Ectodermal cell (in vitro differentiated cells): ENCODE results near the gene GZMM.
"Not testable (repeated sequence)": the region's sequence is repeated elsewhere in the genome, so short reads cannot be mapped to it uniquely, and the experiment has no call there.

Experiments
- H3K27ac ChIP-seq: 2 replicates; pipeline ENCODE4 v1.7.0; 2013; ENCODE audit warnings: mild to moderate bottlenecking, low read depth, low read length; ENCODE audit not compliant: insufficient read depth, poor library complexity, severe bottlenecking
- H3K27me3 ChIP-seq: 2 replicates; pipeline ENCODE4 v1.7.0; 2013; ENCODE audit warnings: mild to moderate bottlenecking, low read length; ENCODE audit not compliant: insufficient read depth, control insufficient read depth, poor library complexity, severe bottlenecking
- H3K36me3 ChIP-seq: one replicate; pipeline ENCODE4 v1.7.0; 2013; ENCODE audit warnings: low read length; ENCODE audit not compliant: control insufficient read depth, insufficient read depth
- H3K4me1 ChIP-seq: one replicate; pipeline ENCODE4 v1.7.0; 2013; ENCODE audit warnings: low read length; ENCODE audit not compliant: control insufficient read depth, insufficient read depth
- H3K4me3 ChIP-seq: 2 replicates; pipeline ENCODE4 v1.7.0; 2013; ENCODE audit warnings: low read depth, low read length, control low read depth; ENCODE audit not compliant: insufficient read depth
- H3K9me3 ChIP-seq: 2 replicates; pipeline ENCODE4 v1.7.0; 2013; ENCODE audit warnings: mild to moderate bottlenecking, low read length, moderate library complexity; ENCODE audit not compliant: control insufficient read depth
- WGBS, 2 experiments: methylation state at CpG; one replicate each; pipeline ENCODE4 v1.1.7; 2013; ENCODE audit warnings: missing lambda C conversion rate in 2 of 2; 5-methylcytosine and 5-hydroxymethylcytosine counted together

The GZMM gene

GRCh38 chr19:584240-585001 lies 40.6 kb downstream of the GZMM start:
- Histone ChIP-seq H3K9me3 (no peaks in the 10 kb centered on the region), H3K36me3 (peaks cover 26% of the 10 kb centered on the region), H3K27ac (peak overlapping the region; percentile 62), H3K4me1 (no peaks in the 10 kb centered on the region), H3K4me3 (no peak overlapping the region), H3K27me3 (peaks cover 18% of the 10 kb centered on the region)
- 58% methylated on average over 38 of the region's 38 CpGs for WGBS, 2 experiments

- not testable (repeated sequence) for H3K4me1 ChIP-seq, H3K9me3 ChIP-seq, H3K27ac ChIP-seq, H3K4me3 ChIP-seq
- Histone ChIP-seq H3K27me3 (peaks cover 20% of the 10 kb centered on the region), H3K36me3 (peaks cover 19% of the 10 kb centered on the region)
- WGBS, 2 experiments: 95 to 96% methylated on average over 33 to 34 of the region's 34 CpGs
These were observed 41.3 kb downstream of the GZMM start for GRCh38 chr19:585146-585545.

GRCh38 chr19:585551-586110 lies 41.8 kb downstream of the GZMM start:
- peaks cover 25% of the 10 kb centered on the region for H3K27me3 ChIP-seq
- WGBS, 2 experiments: 75 to 84% methylated on average over 10 of the region's 10 CpGs
- H3K9me3 ChIP-seq: no peaks in the 10 kb centered on the region
- no peak overlapping the region for H3K4me3 ChIP-seq
- H3K4me1 ChIP-seq: no peaks in the 10 kb centered on the region
- no peak overlapping the region for H3K27ac ChIP-seq
- H3K36me3 ChIP-seq: peaks cover 14% of the 10 kb centered on the region

GRCh38 chr19:588093-588740 lies 44.4 kb downstream of the GZMM start:
- peaks cover 51% of the 10 kb centered on the region for H3K27me3 ChIP-seq
- 18 to 19% methylated on average over 41 of the region's 41 CpGs for WGBS, 2 experiments
- H3K4me1 ChIP-seq: no peaks in the 10 kb centered on the region
- H3K4me3 ChIP-seq: no peak overlapping the region
- H3K27ac ChIP-seq: no peak overlapping the region
- H3K36me3 ChIP-seq: no peaks in the 10 kb centered on the region
- no peaks in the 10 kb centered on the region for H3K9me3 ChIP-seq

GRCh38 chr19:588741-589692 lies 45.2 kb downstream of the GZMM start:
- Histone ChIP-seq H3K4me1 (no peaks in the 10 kb centered on the region), H3K36me3 (no peaks in the 10 kb centered on the region), H3K4me3 (no peak overlapping the region), H3K27ac (no peak overlapping the region), H3K9me3 (no peaks in the 10 kb centered on the region), H3K27me3 (peaks cover 59% of the 10 kb centered on the region)
- 26% methylated on average over 54 of the region's 54 CpGs for WGBS, 2 experiments

GRCh38 chr19:589693-590395 lies 46.0 kb downstream of the GZMM start, which contains the start of gene HCN2:
TSS of gene HCN2 (plus strand) at chr19:589881. CDS start at chr19:589946, 65 bp downstream.
- no peaks in the 10 kb centered on the region for H3K4me1 ChIP-seq
- peaks cover 67% of the 10 kb centered on the region for H3K27me3 ChIP-seq
- H3K4me3 ChIP-seq: no peak within 1 kb of the TSS
- 1% methylated on average over 117 to 118 of the region's 132 CpGs for WGBS, 2 experiments
- no peaks in the 10 kb centered on the region for H3K9me3 ChIP-seq
- no peak within 1 kb of the TSS for H3K27ac ChIP-seq
- H3K36me3 ChIP-seq: no peaks in the 10 kb centered on the region

GRCh38 chr19:590396-590745 lies 46.5 kb downstream of the GZMM start:
- H3K27ac ChIP-seq: no peak overlapping the region
- H3K4me3 ChIP-seq: no peak overlapping the region
- no peaks in the 10 kb centered on the region for H3K9me3 ChIP-seq
- no peaks in the 10 kb centered on the region for H3K4me1 ChIP-seq
- 3% methylated on average over 50 of the region's 50 CpGs for WGBS, 2 experiments
- H3K36me3 ChIP-seq: no peaks in the 10 kb centered on the region
- H3K27me3 ChIP-seq: peaks cover 67% of the 10 kb centered on the region

- WGBS, 2 experiments: 15 to 17% methylated on average over 41 of the region's 41 CpGs
- H3K9me3 ChIP-seq: no peaks in the 10 kb centered on the region
- H3K4me3 ChIP-seq: no peak overlapping the region
- H3K4me1 ChIP-seq: no peaks in the 10 kb centered on the region
- H3K27ac ChIP-seq: no peak overlapping the region
- H3K36me3 ChIP-seq: no peaks in the 10 kb centered on the region
- peaks cover 67% of the 10 kb centered on the region for H3K27me3 ChIP-seq
These were observed 46.9 kb downstream of the GZMM start for GRCh38 chr19:590750-591098.

- H3K27ac ChIP-seq: no peak overlapping the region
- no peaks in the 10 kb centered on the region for H3K9me3 ChIP-seq
- no peaks in the 10 kb centered on the region for H3K36me3 ChIP-seq
- H3K4me3 ChIP-seq: no peak overlapping the region
- H3K4me1 ChIP-seq: no peaks in the 10 kb centered on the region
- H3K27me3 ChIP-seq: peaks cover 67% of the 10 kb centered on the region
- WGBS, 2 experiments: 37 to 39% methylated on average over 75 of the region's 75 CpGs
These were observed 47.5 kb downstream of the GZMM start for GRCh38 chr19:591099-591958.
